Measurements from ENCODE around the gene CCNJL.

Gene CCNJL

GRCh38 chr5:160233215-160233614, 79.1 kb downstream of the CCNJL start:
- Histone ChIP-seq H2AK5ac (ENCODE audit: low read length) (no peak overlapping the region), H3K36me3 (ENCODE audit: control insufficient read depth, insufficient read depth, low read length) (no peaks in the 10 kb centered on the region), H3K27me3 (ENCODE audit: insufficient read depth, low read length, poor library complexity) (no peaks in the 10 kb centered on the region), H3K18ac (ENCODE audit: low read length) (no peak overlapping the region), H2BK15ac (replicated peaks; ENCODE audit: low read depth) (no peak overlapping the region), H3K56ac (ENCODE audit: low read length) (no peak overlapping the region), H2BK120ac (ENCODE audit: low read depth, low read length) (no peak overlapping the region), H3K79me2 (ENCODE audit: control insufficient read depth, insufficient read depth, low read length) (no peaks in the 10 kb centered on the region), H4K5ac (ENCODE audit: low read length) (no peak overlapping the region), H3K9ac (ENCODE audit: low read length) (no peak overlapping the region), H3K4me1 (ENCODE audit: control insufficient read depth, low read depth, low read length) (no peaks in the 10 kb centered on the region), H3K27ac (ENCODE audit: low read depth, low read length) (no peak overlapping the region), H4K8ac (ENCODE audit: low read depth, low read length) (no peak overlapping the region), H2BK5ac (ENCODE audit: low read length) (no peak overlapping the region), H3K4ac (ENCODE audit: low read depth, low read length) (no peak overlapping the region), H3K23ac (ENCODE audit: low read length) (no peak overlapping the region), H3K79me1 (ENCODE audit: low read length) (no peaks in the 10 kb centered on the region), H3K4me2 (ENCODE audit: low read length) (no peak overlapping the region), H3K4me3 (ENCODE audit: low read length) (no peak overlapping the region)
- DNase-seq, result no peak
- WGBS (ENCODE audit: extremely low coverage, insufficient coverage, low lambda C conversion rate), result no CpG with 5 or more reads among the region's 5 CpGs

- Histone ChIP-seq H3K4me1 (ENCODE audit: control insufficient read depth, low read depth, low read length) (no peaks in the 10 kb centered on the region), H3K18ac (ENCODE audit: low read length) (no peak overlapping the region), H2AK5ac (ENCODE audit: low read length) (no peak overlapping the region), H2BK15ac (replicated peaks; ENCODE audit: low read depth) (no peak overlapping the region), H3K79me2 (ENCODE audit: control insufficient read depth, insufficient read depth, low read length) (no peaks in the 10 kb centered on the region), H3K36me3 (ENCODE audit: control insufficient read depth, insufficient read depth, low read length) (no peaks in the 10 kb centered on the region), H4K8ac (ENCODE audit: low read depth, low read length) (no peak overlapping the region), H3K9ac (ENCODE audit: low read length) (no peak overlapping the region), H3K56ac (ENCODE audit: low read length) (no peak overlapping the region), H4K5ac (ENCODE audit: low read length) (no peak overlapping the region), H3K27me3 (ENCODE audit: insufficient read depth, low read length, poor library complexity) (no peaks in the 10 kb centered on the region), H3K4me3 (ENCODE audit: low read length) (no peak overlapping the region), H2BK5ac (ENCODE audit: low read length) (no peak overlapping the region), H3K4ac (ENCODE audit: low read depth, low read length) (no peak overlapping the region), H3K23ac (ENCODE audit: low read length) (no peak overlapping the region), H3K4me2 (ENCODE audit: low read length) (no peak overlapping the region), H3K79me1 (ENCODE audit: low read length) (no peaks in the 10 kb centered on the region), H2BK120ac (ENCODE audit: low read depth, low read length) (no peak overlapping the region), H3K27ac (ENCODE audit: low read depth, low read length) (no peak overlapping the region)
- no CpG with 5 or more reads among the region's 10 CpGs for WGBS (ENCODE audit: extremely low coverage, insufficient coverage, low lambda C conversion rate)
- no peak for DNase-seq
Observed at GRCh38 chr5:160231783-160232342, 80.5 kb downstream of the CCNJL start.

GRCh38 chr5:160230686-160231527, 81.5 kb downstream of the CCNJL start:
- H3K4me1 ChIP-seq (ENCODE audit: control insufficient read depth, low read depth, low read length), result no peaks in the 10 kb centered on the region
- no peak for DNase-seq
- H3K4me3 ChIP-seq (ENCODE audit: low read length), result no peak overlapping the region
- no peak overlapping the region for H3K18ac ChIP-seq (ENCODE audit: low read length)
- no peak overlapping the region for H2BK120ac ChIP-seq (ENCODE audit: low read depth, low read length)
- no peak overlapping the region for H2AK5ac ChIP-seq (ENCODE audit: low read length)
- H2BK15ac ChIP-seq (replicated peaks; ENCODE audit: low read depth), result no peak overlapping the region
- no peak overlapping the region for H3K4ac ChIP-seq (ENCODE audit: low read depth, low read length)
- no peaks in the 10 kb centered on the region for H3K79me1 ChIP-seq (ENCODE audit: low read length)
- no peak overlapping the region for H3K9ac ChIP-seq (ENCODE audit: low read length)
- no peak overlapping the region for H3K23ac ChIP-seq (ENCODE audit: low read length)
- H3K56ac ChIP-seq (ENCODE audit: low read length), result no peak overlapping the region
- no peak overlapping the region for H4K5ac ChIP-seq (ENCODE audit: low read length)
- H4K8ac ChIP-seq (ENCODE audit: low read depth, low read length), result no peak overlapping the region
- H3K36me3 ChIP-seq (ENCODE audit: control insufficient read depth, insufficient read depth, low read length), result no peaks in the 10 kb centered on the region
- no peak overlapping the region for H3K27ac ChIP-seq (ENCODE audit: low read depth, low read length)
- H3K4me2 ChIP-seq (ENCODE audit: low read length), result no peak overlapping the region
- WGBS (ENCODE audit: extremely low coverage, insufficient coverage, low lambda C conversion rate), result no CpG with 5 or more reads among the region's 9 CpGs
- no peaks in the 10 kb centered on the region for H3K27me3 ChIP-seq (ENCODE audit: insufficient read depth, low read length, poor library complexity)
- no peak overlapping the region for H2BK5ac ChIP-seq (ENCODE audit: low read length)
- H3K79me2 ChIP-seq (ENCODE audit: control insufficient read depth, insufficient read depth, low read length), result no peaks in the 10 kb centered on the region

- H4K8ac ChIP-seq (ENCODE audit: low read depth, low read length), result no peak within 1 kb of the TSS
- H3K36me3 ChIP-seq (ENCODE audit: control insufficient read depth, insufficient read depth, low read length), result no peaks in the 10 kb centered on the region
- H3K18ac ChIP-seq (ENCODE audit: low read length), result no peak within 1 kb of the TSS
Observed at GRCh38 chr5:160229190-160229742, 83.1 kb downstream of the CCNJL start, which contains the start of gene FABP6. Gene FABP6 (plus strand): TSS chr5:160229506. CDS start chr5:160229558, 52 bp downstream.

GRCh38 chr5:160227012-160227411, 85.4 kb downstream of the CCNJL start:
- Histone ChIP-seq H3K79me2 (ENCODE audit: control insufficient read depth, insufficient read depth, low read length) (no peaks in the 10 kb centered on the region), H2BK120ac (ENCODE audit: low read depth, low read length) (no peak overlapping the region), H3K18ac (ENCODE audit: low read length) (no peak overlapping the region), H3K4ac (ENCODE audit: low read depth, low read length) (no peak overlapping the region), H2BK15ac (replicated peaks; ENCODE audit: low read depth) (no peak overlapping the region), H3K4me3 (ENCODE audit: low read length) (no peak overlapping the region), H3K27ac (ENCODE audit: low read depth, low read length) (no peak overlapping the region), H3K79me1 (ENCODE audit: low read length) (no peaks in the 10 kb centered on the region), H2BK5ac (ENCODE audit: low read length) (no peak overlapping the region), H3K56ac (ENCODE audit: low read length) (no peak overlapping the region), H3K4me1 (ENCODE audit: control insufficient read depth, low read depth, low read length) (no peaks in the 10 kb centered on the region), H4K8ac (ENCODE audit: low read depth, low read length) (no peak overlapping the region), H3K23ac (ENCODE audit: low read length) (no peak overlapping the region), H2AK5ac (ENCODE audit: low read length) (no peak overlapping the region), H3K9ac (ENCODE audit: low read length) (no peak overlapping the region), H3K27me3 (ENCODE audit: insufficient read depth, low read length, poor library complexity) (no peaks in the 10 kb centered on the region), H3K36me3 (ENCODE audit: control insufficient read depth, insufficient read depth, low read length) (no peaks in the 10 kb centered on the region), H4K5ac (ENCODE audit: low read length) (no peak overlapping the region), H3K4me2 (ENCODE audit: low read length) (no peak overlapping the region)
- no peak for DNase-seq
- WGBS (ENCODE audit: extremely low coverage, insufficient coverage, low lambda C conversion rate), result no CpG with 5 or more reads among the region's 2 CpGs

More at GRCh38 chr5:160229190-160229742, 83.1 kb downstream of the CCNJL start, which contains the start of gene FABP6:
- H3K79me2 ChIP-seq (ENCODE audit: control insufficient read depth, insufficient read depth, low read length), result no peaks in the 10 kb centered on the region
- no peak within 1 kb of the TSS for H2BK15ac ChIP-seq (replicated peaks; ENCODE audit: low read depth)
- no peak within 1 kb of the TSS for H2AK5ac ChIP-seq (ENCODE audit: low read length)
- H2BK5ac ChIP-seq (ENCODE audit: low read length), result no peak within 1 kb of the TSS
- DNase-seq, result no peak
- H3K4me2 ChIP-seq (ENCODE audit: low read length), result no peak within 1 kb of the TSS
- H4K5ac ChIP-seq (ENCODE audit: low read length), result no peak within 1 kb of the TSS
- no peak within 1 kb of the TSS for H3K4ac ChIP-seq (ENCODE audit: low read depth, low read length)
- no CpG with 5 or more reads among the region's 7 CpGs for WGBS (ENCODE audit: extremely low coverage, insufficient coverage, low lambda C conversion rate)
- H3K27me3 ChIP-seq (ENCODE audit: insufficient read depth, low read length, poor library complexity), result no peaks in the 10 kb centered on the region
- H3K9ac ChIP-seq (ENCODE audit: low read length), result no peak within 1 kb of the TSS
- no peaks in the 10 kb centered on the region for H3K79me1 ChIP-seq (ENCODE audit: low read length)
- no peaks in the 10 kb centered on the region for H3K4me1 ChIP-seq (ENCODE audit: control insufficient read depth, low read depth, low read length)
- no peak within 1 kb of the TSS for H3K4me3 ChIP-seq (ENCODE audit: low read length)
- H2BK120ac ChIP-seq (ENCODE audit: low read depth, low read length), result no peak within 1 kb of the TSS
- no peak within 1 kb of the TSS for H3K23ac ChIP-seq (ENCODE audit: low read length)
- no peak within 1 kb of the TSS for H3K56ac ChIP-seq (ENCODE audit: low read length)
- H3K27ac ChIP-seq (ENCODE audit: low read depth, low read length), result no peak within 1 kb of the TSS

Data from mesendoderm (in vitro differentiated cells).